Neural progenitor cell (in vitro differentiated cells): ENCODE measurements around the gene FKBP10. TPM values are rescaled to one million over a fixed set of nuclear protein-coding genes. Genes with fewer than 3 reads are reported as not detected.

ENCODE experiments used
- DNase-seq: peaks from one replicate; pipeline ENCODE4 v3.0.0-alpha.2; 2016; ENCODE audit warnings: low spot score
- H2AFZ ChIP-seq: fragments of 200-600 bp; sonication (generic); replicated peaks from 2 replicates; pipeline ENCODE4 v1.6.1; 2016; ENCODE audit warnings: antibody characterized with exemption
- H3F3A ChIP-seq: fragments of 200-600 bp; sonication (generic); 2 replicates; pipeline ENCODE4 v1.6.1; 2016; ENCODE audit warnings: antibody characterized with exemption, low read depth
- H3K27ac ChIP-seq: fragments of 200-600 bp; sonication (generic); 2 replicates; pipeline ENCODE4 v1.5.1; 2016; ENCODE audit warnings: mild to moderate bottlenecking
- H3K27me3 ChIP-seq: fragments of 200-600 bp; sonication (generic); 2 replicates; pipeline ENCODE4 v1.6.1; 2016; ENCODE audit warnings: mild to moderate bottlenecking, moderate library complexity
- H3K36me3 ChIP-seq: fragments of 200-600 bp; sonication (generic); 2 replicates; pipeline ENCODE4 v1.5.1; 2016
- H3K4me1 ChIP-seq: fragments of 200-600 bp; sonication (generic); 2 replicates; pipeline ENCODE4 v1.6.1; 2016; ENCODE audit warnings: mixed run types
- H3K4me2 ChIP-seq: fragments of 200-600 bp; sonication (generic); 2 replicates; pipeline ENCODE4 v1.6.1; 2016
- H3K4me3 ChIP-seq: fragments of 200-600 bp; sonication (generic); 2 replicates; pipeline ENCODE4 v1.5.1; 2016
- H3K79me2 ChIP-seq: fragments of 200-600 bp; sonication (generic); 2 replicates; pipeline ENCODE4 v1.6.1; 2016; ENCODE audit warnings: low read depth
- H3K9ac ChIP-seq: fragments of 200-600 bp; sonication (generic); 2 replicates; pipeline ENCODE4 v1.6.1; 2016
- H3K9me3 ChIP-seq: fragments of 200-600 bp; sonication (generic); 2 replicates; pipeline ENCODE4 v1.5.1; 2016; ENCODE audit warnings: low read depth
- H4K20me1 ChIP-seq: fragments of 200-600 bp; sonication (generic); 2 replicates; pipeline ENCODE4 v1.6.1; 2016; ENCODE audit warnings: low read depth
- H3K27ac Mint-ChIP-seq: 3 replicates; pipeline ENCODE4 v1.8.0; 2021; ENCODE audit warnings: mixed read lengths
- H3K27me3 Mint-ChIP-seq: 2 replicates; pipeline ENCODE4 v1.8.0; 2022; ENCODE audit warnings: low read depth, mild to moderate bottlenecking, inconsistent platforms, moderate library complexity, mixed read lengths; ENCODE audit not compliant: insufficient read depth
- H3K36me3 Mint-ChIP-seq: 3 replicates; pipeline ENCODE4 v1.8.0; 2021; ENCODE audit warnings: mixed read lengths
- H3K4me1 Mint-ChIP-seq: 3 replicates; pipeline ENCODE4 v1.8.0; 2021; ENCODE audit warnings: mixed read lengths
- H3K4me3 Mint-ChIP-seq: 3 replicates; pipeline ENCODE4 v1.8.0; 2021; ENCODE audit warnings: mild to moderate bottlenecking, moderate library complexity, mixed read lengths
- H3K9me3 Mint-ChIP-seq: 3 replicates; pipeline ENCODE4 v1.8.0; 2020; ENCODE audit warnings: mixed read lengths
- CTCF ChIP-seq: fragments of 200-600 bp; sonication (generic); IDR thresholded peaks from 2 replicates; pipeline ENCODE4 v1.5.1; 2017; ENCODE audit warnings: antibody characterized with exemption, mild to moderate bottlenecking
- EZH2 ChIP-seq: fragments of 200-600 bp; sonication (generic); IDR thresholded peaks from 2 replicates; pipeline ENCODE4 v1.6.1; 2017; ENCODE audit warnings: antibody characterized with exemption, mild to moderate bottlenecking, moderate library complexity
- EZH2phosphoT487 ChIP-seq: fragments of 200-600 bp; sonication (generic); IDR thresholded peaks from 2 replicates; pipeline ENCODE4 v1.6.1; 2017; ENCODE audit warnings: antibody characterized with exemption
- total RNA-seq: library from RNA; depleted of rRNA; stranded (reverse); fragments of >200 nt; gene quantifications from 2 replicates; pipeline ENCODE4 v1.2.3, GENCODE V29; 2015; ENCODE audit warnings: low replicate concordance

FKBP10 gene
- total RNA-seq, 1 donor from 2014 or later, result 108 TPM

- Mint-ChIP-seq H3K4me1 (peaks cover 2% of the 10 kb centered on the region), H3K27me3 (peaks cover 2% of the 10 kb centered on the region), H3K4me3 (no peak overlapping the region), H3K9me3 (no peaks in the 10 kb centered on the region), H3K27ac (no peak overlapping the region), H3K36me3 (peaks cover 41% of the 10 kb centered on the region)
- Histone ChIP-seq H4K20me1 (peaks cover under 1% of the 10 kb centered on the region), H3K4me3 (no peak overlapping the region), H2AFZ (no peak overlapping the region), H3K9me3 (no peaks in the 10 kb centered on the region), H3K27ac (no peak overlapping the region), H3F3A (peaks cover 27% of the 10 kb centered on the region), H3K4me1 (no peaks in the 10 kb centered on the region), H3K4me2 (no peak overlapping the region), H3K9ac (no peak overlapping the region), H3K27me3 (no peaks in the 10 kb centered on the region), H3K79me2 (peaks cover 7% of the 10 kb centered on the region), H3K36me3 (no peaks in the 10 kb centered on the region)
- TF ChIP-seq EZH2phosphoT487, result no peak
- no peak for TF ChIP-seq CTCF
- TF ChIP-seq EZH2, result no peak
- DNase-seq, result no peak
Observed at GRCh38 chr17:41869426-41869825, 56.6 kb downstream of the FKBP10 start.

- no peak overlapping the region for H3K4me2 ChIP-seq
- H3K79me2 ChIP-seq, result peaks cover under 1% of the 10 kb centered on the region
- TF ChIP-seq CTCF, result no peak
- no peak for TF ChIP-seq EZH2phosphoT487
- no peak for TF ChIP-seq EZH2
- H3K27ac ChIP-seq, result no peak overlapping the region
- no peaks in the 10 kb centered on the region for H3K9me3 ChIP-seq
- Mint-ChIP-seq H3K27me3 (peaks cover 2% of the 10 kb centered on the region), H3K9me3 (no peaks in the 10 kb centered on the region), H3K27ac (no peak overlapping the region), H3K36me3 (peaks cover 45% of the 10 kb centered on the region), H3K4me3 (no peak overlapping the region), H3K4me1 (peaks cover 2% of the 10 kb centered on the region)
- DNase-seq, result no peak
- no peak overlapping the region for H3K9ac ChIP-seq
- no peak overlapping the region for H3K4me3 ChIP-seq
- H3K36me3 ChIP-seq, result no peaks in the 10 kb centered on the region
- peaks cover 27% of the 10 kb centered on the region for H3F3A ChIP-seq
- no peaks in the 10 kb centered on the region for H3K27me3 ChIP-seq
- no peaks in the 10 kb centered on the region for H3K4me1 ChIP-seq
- no peaks in the 10 kb centered on the region for H4K20me1 ChIP-seq
- H2AFZ ChIP-seq, result no peak overlapping the region
Observed at GRCh38 chr17:41870097-41870496, 57.3 kb downstream of the FKBP10 start.

GRCh38 chr17:41870627-41871026 is 57.8 kb downstream of the FKBP10 start:
- Histone ChIP-seq H3K9ac (no peak overlapping the region), H3K79me2 (no peaks in the 10 kb centered on the region), H3F3A (peaks cover 25% of the 10 kb centered on the region), H3K9me3 (no peaks in the 10 kb centered on the region), H3K4me1 (no peaks in the 10 kb centered on the region), H3K36me3 (no peaks in the 10 kb centered on the region), H2AFZ (no peak overlapping the region), H3K27ac (no peak overlapping the region), H4K20me1 (no peaks in the 10 kb centered on the region), H3K27me3 (no peaks in the 10 kb centered on the region), H3K4me3 (no peak overlapping the region), H3K4me2 (no peak overlapping the region)
- Mint-ChIP-seq H3K4me3 (no peak overlapping the region), H3K27ac (no peak overlapping the region), H3K36me3 (peaks cover 45% of the 10 kb centered on the region), H3K27me3 (peaks cover 2% of the 10 kb centered on the region), H3K9me3 (no peaks in the 10 kb centered on the region), H3K4me1 (peaks cover under 1% of the 10 kb centered on the region)
- no peak for DNase-seq
- no peak for TF ChIP-seq CTCF
- TF ChIP-seq EZH2phosphoT487, result no peak
- no peak for TF ChIP-seq EZH2

GRCh38 chr17:41871789-41872188 is 59.0 kb downstream of the FKBP10 start:
- H3K9me3 Mint-ChIP-seq, result no peaks in the 10 kb centered on the region
- H3K27ac Mint-ChIP-seq, result no peak overlapping the region
- H3K27me3 Mint-ChIP-seq, result peaks cover 2% of the 10 kb centered on the region

More at GRCh38 chr17:41871789-41872188, 59.0 kb downstream of the FKBP10 start:
- DNase-seq, result no peak
- no peaks in the 10 kb centered on the region for H4K20me1 ChIP-seq
- Mint-ChIP-seq H3K4me1 (no peaks in the 10 kb centered on the region), H3K36me3 (peaks cover 49% of the 10 kb centered on the region), H3K4me3 (no peak overlapping the region)
- no peak overlapping the region for H2AFZ ChIP-seq
- H3K4me3 ChIP-seq, result no peak overlapping the region
- no peak overlapping the region for H3K4me2 ChIP-seq
- no peak for TF ChIP-seq CTCF
- H3K79me2 ChIP-seq, result no peaks in the 10 kb centered on the region
- H3K27me3 ChIP-seq, result no peaks in the 10 kb centered on the region
- no peaks in the 10 kb centered on the region for H3K9me3 ChIP-seq
- peaks cover 18% of the 10 kb centered on the region for H3F3A ChIP-seq
- no peak overlapping the region for H3K27ac ChIP-seq
- peaks cover 2% of the 10 kb centered on the region for H3K36me3 ChIP-seq
- no peaks in the 10 kb centered on the region for H3K4me1 ChIP-seq
- no peak overlapping the region for H3K9ac ChIP-seq
